Mammary microvascular endothelial cell (primary cell): ENCODE results near the gene OR5B2. TPM values are rescaled to one million over a fixed set of nuclear protein-coding genes. Genes with fewer than 3 reads are reported as not detected.

Experiments used
- total RNA-seq: library from RNA; depleted of rRNA; stranded (reverse); fragments of >200 nt; gene quantifications from 2 replicates; pipeline ENCODE4 v1.2.3, GENCODE V29; 2015

OR5B2 gene
- not detected in 2 replicates for total RNA-seq

GRCh38 chr11:58428021-58428420 lies at the start of gene OR5B2:
TSS of gene OR5B2 (minus strand) at chr11:58428121. CDS start at chr11:58423261, 4,860 bp downstream.

GRCh38 chr11:58442136-58442535 lies 14.2 kb upstream of the OR5B2 start, which contains the start of gene OR5B12:
TSS of gene OR5B12 (minus strand) at chr11:58442236. CDS start at chr11:58440151, 2,085 bp downstream.

GRCh38 chr11:58406774-58407173 lies 21.1 kb downstream of the OR5B2 start, which contains the start of gene OR5B3:
TSS of gene OR5B3 (minus strand) at chr11:58406874. CDS start at chr11:58403409, 3,465 bp downstream.

Other genes starting within 250 kb of the OR5B2 start
- not detected in 2 replicates for gene OR9Q2, start 239.1 kb downstream of the OR5B2 start, total RNA-seq
- not detected in 2 replicates for gene OR1S2, start 224.0 kb downstream of the OR5B2 start, total RNA-seq
- not detected in 2 replicates for gene OR1S1, start 215.4 kb downstream of the OR5B2 start, total RNA-seq
- gene OR10Q1, start 199.2 kb downstream of the OR5B2 start, total RNA-seq, result not detected in 2 replicates
- gene OR10W1, start 159.9 kb downstream of the OR5B2 start, total RNA-seq, result not detected in 2 replicates
- not detected in 2 replicates for gene OR5B17, start 69.1 kb downstream of the OR5B2 start, total RNA-seq
- gene OR5B3, start 21.2 kb downstream of the OR5B2 start, total RNA-seq, result not detected in 2 replicates
- not detected in 2 replicates for gene OR5B12, start 14.1 kb upstream of the OR5B2 start, total RNA-seq
- gene OR5B21, start 80.0 kb upstream of the OR5B2 start, total RNA-seq, result not detected in 2 replicates
- 6.0 and 6.9 TPM in 2 replicates for gene LPXN, start 147.7 kb upstream of the OR5B2 start, total RNA-seq
- gene ZFP91, start 150.9 kb upstream of the OR5B2 start, total RNA-seq, result 40.8 and 47.3 TPM in 2 replicates
- 0.27 and 0.34 TPM in 2 replicates for gene CNTF, start 194.5 kb upstream of the OR5B2 start, total RNA-seq